HG03469 (cell line): Measurements from ENCODE around the gene NR2E3.

Experiments
- ATAC-seq: cut with Tn5 transposase; IDR thresholded peaks from one replicate; pipeline ENCODE4 v1.9.1; 2021; ENCODE audit warnings: mild to moderate bottlenecking, moderate library complexity, moderate number of reproducible peaks; ENCODE audit not compliant: unreplicated experiment

NR2E3 gene

DNA sequence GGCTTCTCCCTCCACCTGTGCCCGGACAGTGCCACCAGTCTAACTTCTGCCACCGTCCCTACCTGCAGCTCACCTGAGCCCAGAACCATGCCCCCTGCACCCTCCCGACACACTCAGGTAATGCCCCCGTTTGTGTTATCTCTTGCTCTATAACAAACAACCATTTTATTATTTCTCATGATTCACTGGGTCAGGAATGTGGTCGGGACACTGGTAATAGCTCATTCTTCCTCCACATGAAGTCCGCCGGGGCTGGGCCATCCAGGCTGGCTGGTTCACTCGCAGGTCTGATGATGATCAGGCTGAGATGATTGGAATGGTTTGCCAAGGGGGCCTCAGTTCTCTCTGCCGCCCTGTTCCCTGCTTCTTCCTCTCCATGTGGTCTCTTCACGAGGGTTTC, 20.3 kb upstream of the NR2E3 start:
- no peak for ATAC-seq

DNA sequence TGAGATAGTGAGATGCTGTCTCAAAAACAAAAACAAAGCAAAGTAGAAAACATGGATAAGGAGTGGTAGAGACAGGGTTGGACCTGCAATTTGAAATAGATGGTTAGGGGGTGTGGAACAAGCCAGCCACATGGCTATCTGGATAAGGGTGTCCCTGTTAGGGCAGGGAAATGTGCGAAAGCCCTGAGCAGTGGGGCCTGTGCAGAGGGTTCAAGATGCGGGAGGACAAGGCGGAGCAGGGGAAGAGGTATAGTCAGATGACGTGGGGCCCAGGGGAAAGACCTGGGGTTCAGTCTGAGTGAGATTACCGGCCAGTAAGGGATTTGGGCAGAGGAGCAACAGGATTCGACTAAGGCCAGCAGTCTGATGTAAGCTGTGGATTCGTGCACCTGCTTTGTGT, 18.4 kb upstream of the NR2E3 start:
- ATAC-seq: no peak

DNA sequence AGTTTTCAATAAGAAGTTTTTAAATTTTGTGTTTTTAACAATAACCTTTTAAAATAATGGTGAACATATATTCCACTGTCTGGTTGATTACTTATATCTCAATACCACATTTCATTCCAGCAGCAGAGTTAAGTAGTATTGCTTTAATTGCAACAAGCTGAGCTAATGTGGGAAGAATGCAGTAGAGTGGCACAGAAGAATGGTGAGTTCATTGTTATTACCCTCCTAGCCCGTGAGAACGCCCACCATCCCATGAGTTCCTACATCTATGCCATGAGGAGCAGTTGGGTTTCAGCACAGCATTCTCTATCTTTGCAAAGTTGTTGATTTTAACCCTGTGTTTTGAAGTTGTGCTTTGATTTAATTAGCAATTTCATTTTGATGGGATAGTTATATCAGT, 17.8 kb upstream of the NR2E3 start:
- ATAC-seq: no peak

DNA sequence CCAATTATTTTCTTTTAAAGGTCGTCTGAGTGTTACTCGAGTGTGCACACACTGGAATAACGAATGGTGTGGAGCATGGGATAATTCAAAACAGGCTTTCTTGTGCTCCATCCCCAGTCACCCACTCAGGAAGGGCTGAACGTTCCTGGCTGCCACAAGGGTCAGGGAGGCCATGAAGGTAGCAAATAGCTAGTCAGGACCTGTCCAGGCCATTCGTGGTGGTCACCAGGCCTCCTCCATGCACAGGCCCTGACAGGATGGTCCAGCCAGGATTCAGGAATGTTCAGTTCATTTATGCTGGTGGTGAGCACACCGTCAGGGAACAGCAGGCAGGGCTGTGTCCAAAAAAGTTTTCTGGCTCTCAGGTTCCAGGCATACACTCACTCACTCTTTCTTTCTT, 11.7 kb upstream of the NR2E3 start:
- no peak for ATAC-seq

DNA sequence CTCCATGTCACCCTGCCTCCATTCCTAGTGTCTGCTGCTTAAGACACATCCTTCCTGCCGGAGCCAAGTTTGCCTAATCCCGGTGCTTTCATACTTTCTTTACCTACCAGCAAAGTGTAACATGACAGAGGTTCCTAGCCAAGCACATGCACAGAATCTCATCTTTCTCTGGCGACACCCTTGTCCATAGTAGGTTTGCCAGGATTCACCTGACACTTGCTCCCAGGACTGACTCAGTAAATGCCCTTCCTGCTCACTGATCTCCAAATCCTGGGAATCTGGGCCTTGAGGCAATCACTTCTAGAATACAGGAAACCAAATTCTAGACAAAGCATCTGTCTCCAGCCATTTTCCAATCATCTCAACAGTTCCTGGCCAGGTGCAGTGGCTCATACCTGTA, 10.2 kb upstream of the NR2E3 start:
- no peak for ATAC-seq

DNA sequence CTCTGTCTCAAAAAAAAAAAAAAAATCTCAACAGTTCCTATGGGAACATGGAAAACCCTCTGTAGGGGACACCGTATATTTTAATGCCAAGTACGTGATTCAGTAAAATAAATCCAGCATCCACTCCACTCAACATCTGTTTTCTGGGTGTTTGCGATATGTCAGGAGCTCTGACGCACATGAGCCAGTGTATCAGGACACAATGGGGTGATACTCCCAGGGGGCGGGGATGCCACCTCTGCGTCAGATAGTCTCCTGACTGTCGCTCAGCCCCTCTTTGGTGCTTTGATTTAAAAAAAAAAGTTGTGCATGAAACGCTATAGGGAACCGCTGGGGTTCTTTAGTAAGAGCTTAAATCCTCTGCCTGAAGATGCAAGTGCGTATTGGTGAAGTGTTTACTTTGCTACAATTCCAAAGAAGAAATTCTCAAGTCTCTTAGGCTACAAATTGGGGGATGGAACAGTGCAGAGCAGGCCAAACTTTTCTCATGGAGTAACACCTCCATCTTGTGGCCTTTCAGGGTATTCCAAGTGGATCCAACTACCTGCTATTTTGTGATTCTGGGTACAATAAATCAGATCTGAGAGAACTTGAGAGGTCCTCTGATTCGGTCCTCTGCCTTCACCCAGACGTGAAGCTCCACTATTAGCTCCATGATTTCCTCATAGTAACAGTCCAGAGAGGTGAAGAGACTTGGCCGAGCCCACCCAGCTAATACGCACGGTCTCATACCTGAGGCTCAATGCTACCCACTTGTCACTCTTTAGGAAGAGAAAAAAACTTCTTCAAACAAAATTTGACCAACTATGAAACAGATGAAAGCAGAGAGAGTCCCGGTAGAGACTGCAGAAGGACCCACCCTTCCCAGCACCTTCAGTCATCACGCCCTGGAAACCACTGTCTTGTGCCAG, 9.3 kb upstream of the NR2E3 start:
- no peak for ATAC-seq

DNA sequence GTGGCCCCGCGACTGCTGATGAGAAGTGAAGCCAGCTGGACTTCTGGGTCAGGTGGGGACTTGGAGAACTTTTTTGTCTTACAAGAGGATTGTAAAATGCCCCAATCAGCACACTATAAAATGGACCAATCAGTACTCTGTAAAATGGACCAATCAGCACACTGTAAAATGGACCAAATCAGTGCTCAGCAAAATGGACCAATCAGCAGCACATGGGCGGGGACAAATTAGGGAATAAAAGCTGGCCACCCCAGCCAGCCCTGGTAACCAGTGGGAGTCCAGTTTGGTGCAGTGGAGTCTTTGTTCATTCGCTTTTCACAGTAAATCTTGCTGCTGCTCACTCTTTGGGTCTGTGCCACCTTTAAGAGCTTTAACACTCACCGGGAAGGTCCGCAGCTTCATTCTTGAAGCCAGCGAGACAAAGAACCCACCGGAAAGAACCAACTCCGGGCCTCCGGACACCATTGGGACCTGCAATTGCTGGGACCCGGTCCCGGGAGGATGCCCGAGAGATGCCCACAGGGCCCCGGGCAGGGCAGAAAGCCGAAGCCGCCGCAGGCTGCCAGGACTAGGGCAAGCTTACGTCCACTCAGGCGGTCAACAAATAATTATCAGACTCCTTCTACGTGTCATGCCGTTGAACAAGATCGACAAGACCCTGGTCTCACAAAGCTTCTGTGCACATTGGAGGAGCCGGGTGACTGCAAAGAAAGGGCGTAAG, 8.3 kb upstream of the NR2E3 start:
- ATAC-seq: no peak

DNA sequence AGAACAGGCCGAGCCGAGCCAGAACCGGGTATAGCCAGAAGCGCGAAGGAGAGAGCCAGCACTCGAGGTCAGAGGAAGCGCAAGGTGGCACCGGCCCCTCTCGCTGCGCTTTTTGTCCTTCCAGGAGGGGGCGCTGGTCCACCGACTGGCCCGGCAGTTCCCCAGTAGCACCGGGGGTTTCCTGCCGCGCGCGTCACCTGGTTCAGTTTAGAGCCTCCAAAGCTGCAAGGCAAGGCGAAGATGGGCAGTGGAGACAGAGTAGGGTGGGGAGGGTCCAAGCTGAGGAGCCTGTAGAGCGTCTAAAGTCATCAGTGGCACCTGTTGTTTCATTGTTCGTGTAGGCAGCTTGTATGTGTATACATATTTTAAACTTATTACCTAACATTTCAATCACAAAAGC, 7.6 kb upstream of the NR2E3 start:
- no peak for ATAC-seq

DNA sequence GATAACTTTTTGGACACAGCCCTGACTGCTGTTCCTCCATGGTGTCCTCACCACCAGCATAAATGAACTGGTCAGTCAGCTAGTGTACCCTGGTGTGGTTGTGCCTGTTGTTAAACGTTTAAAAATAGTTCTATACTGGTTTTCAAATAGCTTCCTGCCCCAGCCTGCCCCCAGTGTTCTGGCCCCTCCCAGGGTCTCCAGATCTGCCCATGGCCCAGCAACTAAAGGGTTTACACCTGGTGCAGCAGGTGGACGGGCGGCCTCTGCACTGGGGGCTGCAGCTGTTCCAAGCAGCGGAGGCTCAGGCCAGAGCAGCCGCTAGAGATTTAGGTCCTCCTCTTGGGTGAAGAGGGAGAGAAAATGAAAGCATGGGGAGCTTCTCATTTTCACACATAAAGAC, 6.1 kb upstream of the NR2E3 start:
- no peak for ATAC-seq

DNA sequence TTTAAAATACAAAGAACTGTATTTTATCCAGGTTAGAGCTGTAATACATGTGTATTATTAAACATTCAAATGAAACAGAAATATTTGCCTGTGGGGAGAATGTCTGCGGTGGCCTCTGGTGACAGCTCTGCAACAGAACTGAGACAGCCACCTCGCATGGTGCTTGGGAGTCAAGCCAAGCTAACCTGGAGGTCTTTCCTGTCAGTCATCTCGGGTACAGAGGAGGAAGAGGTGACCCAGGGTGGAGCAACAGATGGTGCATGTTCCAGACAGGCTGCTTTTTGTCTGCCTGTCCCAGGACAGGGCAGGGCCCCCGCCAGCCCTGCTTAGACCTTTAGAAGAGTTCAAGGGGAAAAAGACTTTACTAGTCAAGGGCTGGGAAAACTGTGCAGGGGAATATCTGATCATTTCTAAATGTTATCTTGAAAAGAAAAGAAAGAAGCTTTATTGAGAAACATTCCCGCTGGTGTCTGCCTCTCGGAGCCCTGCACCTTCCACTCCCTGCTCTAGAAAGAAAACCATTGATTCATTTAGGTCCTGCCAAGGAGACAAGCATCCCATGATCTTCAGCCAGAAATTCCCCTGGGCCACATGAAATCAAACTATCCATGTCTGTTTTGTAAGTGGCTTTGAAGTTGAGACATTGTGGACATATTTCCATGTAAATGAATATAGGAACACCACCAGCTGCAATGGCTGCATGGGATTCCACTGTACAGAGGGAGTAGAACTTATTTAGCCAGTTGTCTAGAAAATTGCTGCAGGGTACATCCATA, 5.5 kb upstream of the NR2E3 start:
- ATAC-seq: no peak

DNA sequence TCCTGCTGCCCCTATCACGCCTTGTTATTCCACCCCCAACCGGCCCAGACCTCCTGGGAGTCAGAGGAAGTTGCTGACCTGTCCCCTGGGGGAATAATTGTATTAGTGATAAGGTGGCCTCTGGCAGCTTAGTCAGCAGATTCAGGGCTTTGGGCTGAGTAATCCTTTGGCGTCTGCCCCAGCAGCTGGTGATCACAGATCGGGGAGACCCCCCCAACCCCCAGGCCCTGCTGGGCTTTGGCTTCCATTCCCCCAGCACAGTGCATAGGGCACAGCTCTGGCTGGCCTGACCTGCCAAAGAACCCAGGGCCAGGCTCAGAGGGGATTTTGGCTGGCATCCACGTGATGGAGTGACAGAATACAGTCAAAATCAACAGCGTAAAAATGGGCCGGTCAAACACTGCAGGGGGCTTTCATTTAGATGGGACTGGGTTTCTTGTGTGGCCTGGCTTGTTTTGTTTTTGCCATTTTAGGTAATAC, 3.9 kb upstream of the NR2E3 start:
- no peak for ATAC-seq

DNA sequence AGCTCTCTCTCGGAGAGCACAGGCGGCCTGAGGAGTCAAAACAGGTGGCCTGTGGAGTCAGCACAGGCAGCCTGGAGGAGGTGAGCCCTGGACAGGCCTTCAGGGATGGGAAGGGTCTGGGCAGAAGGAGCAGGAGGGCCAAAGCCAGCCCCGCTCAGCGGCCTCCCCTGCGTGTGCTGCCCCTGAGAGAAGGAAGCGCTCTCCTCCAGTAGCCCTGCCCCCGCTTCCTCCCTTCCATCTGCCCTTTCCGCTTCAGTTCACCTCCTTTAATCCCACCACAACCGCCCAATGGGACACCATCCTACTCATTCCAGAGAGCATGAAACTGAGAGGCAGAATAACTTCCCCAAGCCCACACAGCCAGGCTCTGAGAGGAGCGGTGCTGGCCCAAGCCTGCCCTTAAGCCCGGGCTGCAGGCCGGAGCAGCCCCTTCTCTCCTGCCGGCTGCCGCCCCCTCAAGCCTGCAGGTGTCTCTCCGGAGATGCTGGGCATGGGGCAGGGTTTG, 3.2 kb upstream of the NR2E3 start:
- ATAC-seq: no peak

DNA sequence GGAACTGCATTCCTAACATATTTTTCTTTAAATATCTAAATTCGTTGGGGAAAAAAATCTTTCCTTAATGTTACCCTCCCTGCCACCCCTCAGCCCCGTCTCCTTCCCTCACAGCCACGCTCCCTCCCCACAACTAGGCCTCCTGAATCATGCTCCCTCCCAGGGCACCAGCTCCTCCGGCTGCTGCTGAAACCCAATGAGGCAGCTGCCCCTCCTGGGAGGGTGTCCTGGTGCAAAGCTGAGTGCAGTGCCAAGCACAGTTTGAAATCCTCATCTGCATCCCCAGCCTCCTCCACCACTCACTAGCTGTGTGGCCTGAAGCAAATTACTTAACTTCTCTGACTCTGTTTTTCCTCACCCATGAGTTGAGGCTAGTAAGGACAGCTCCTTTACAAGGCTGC, 2.7 kb upstream of the NR2E3 start:
- no peak for ATAC-seq

DNA sequence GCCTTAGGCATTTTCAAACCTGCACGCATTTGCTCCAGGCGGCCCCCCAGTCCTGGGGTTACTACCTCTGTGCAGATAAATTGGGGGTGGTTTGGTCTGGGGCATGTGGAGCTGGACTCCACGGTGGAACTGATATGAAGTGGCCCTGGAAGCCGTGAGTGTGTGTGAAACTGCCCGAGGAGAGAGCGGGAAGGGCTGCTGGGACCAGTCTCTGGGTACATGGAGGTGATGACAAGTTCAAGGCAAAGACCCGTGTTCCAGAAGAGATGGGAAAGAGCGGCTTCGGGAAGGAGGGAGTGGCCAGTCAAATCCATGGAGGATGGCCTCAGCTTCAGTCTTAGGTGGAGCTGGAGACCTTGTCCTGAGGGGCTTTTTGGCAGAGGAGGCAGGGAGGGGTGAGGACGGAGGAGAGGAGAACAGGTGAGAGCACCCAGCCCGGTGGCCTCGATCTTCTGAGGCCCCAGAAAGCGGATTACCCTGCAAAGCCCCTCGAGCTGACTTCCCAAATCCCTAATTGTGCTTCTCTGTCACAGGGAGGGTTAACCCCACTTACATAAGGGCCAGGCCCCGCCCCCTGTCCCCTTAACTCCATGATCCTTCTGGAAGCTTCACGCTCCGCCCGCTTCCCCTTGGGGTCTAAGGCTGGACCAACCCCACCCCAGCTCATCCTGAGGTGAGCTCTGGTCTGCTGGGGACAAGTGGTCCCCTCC, 1.9 kb upstream of the NR2E3 start:
- ATAC-seq: no peak

DNA sequence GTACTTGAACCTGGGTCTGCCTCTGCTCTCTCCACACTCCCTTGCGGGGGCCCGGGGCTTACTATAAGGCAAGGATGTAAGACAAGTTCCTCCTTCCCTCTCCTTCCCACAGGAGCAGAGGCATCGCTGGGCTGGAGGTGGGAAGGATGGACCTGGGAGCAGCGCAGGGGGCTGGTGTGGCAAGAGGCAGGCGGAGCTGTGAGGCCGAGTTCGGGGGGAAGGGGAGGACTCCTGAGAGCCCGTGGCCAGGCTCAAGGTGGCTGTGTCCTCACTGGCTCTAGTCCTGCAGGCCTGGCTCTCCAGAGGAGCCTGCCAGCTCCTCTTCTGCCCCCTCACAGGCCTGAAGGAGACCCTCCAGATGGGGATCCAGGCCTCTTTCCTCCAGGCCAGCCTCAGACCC, 1.0 kb upstream of the NR2E3 start:
- ATAC-seq: no peak

DNA sequence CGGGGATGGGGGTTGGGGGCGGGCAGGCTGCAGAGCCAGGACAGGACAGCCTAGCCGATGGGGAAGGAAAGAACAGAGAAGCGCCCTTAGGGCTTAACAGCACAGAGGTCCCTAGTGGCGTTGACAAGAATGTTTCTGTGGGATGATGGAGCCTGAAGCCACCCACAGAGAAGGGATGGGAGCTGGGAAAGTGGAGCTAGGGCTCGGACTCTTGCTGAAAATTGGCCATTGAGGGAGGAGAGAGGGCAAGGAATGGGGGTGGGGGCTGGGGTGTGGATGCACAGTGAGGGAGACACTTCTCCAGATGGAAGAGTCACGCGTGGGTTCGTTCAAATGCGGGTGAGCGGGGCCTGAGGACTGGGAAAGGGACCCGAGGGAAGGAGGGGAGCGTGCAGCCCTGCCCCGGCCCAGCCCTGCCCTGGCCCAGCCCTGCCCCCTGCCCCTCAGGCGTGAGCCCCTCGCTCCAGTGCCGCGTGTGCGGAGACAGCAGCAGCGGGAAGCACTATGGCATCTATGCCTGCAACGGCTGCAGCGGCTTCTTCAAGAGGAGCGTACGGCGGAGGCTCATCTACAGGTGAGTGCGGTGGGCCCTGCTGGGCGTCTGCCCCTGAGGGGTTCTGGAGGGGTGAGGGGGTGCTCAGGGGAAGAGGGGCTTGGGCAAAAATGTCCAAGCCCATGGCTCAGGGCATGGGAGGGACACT, 832 bp downstream of the NR2E3 start:
- no peak for ATAC-seq

DNA sequence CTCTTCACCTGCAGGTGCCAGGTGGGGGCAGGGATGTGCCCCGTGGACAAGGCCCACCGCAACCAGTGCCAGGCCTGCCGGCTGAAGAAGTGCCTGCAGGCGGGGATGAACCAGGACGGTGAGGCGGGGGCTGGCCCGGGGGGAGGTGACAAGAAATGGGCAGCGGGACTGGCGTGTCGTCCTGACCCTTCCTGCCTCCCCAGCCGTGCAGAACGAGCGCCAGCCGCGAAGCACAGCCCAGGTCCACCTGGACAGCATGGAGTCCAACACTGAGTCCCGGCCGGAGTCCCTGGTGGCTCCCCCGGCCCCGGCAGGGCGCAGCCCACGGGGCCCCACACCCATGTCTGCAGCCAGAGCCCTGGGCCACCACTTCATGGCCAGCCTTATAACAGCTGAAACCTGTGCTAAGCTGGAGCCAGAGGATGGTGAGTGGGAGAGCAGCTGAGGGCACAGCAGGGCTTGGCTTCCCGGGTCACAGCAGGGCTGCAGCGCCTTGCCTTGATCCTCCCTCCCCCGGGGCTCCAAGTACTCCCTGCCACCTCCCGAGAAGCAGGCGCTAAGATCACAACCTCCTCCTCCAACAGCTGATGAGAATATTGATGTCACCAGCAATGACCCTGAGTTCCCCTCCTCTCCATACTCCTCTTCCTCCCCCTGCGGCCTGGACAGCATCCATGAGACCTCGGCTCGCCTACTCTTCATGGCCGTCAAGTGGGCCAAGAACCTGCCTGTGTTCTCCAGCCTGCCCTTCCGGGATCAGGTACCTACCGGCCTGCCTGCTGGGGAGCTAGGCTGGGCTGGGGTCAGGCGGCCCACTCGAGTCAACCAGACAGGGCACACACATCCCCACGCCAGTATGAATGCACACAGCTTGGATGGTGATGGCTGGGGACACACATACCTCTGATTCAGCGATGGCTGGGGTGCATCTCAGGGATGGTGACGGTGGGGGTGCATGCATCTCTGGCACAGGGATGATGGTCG, 1.7 kb downstream of the NR2E3 start:
- no peak for ATAC-seq

DNA sequence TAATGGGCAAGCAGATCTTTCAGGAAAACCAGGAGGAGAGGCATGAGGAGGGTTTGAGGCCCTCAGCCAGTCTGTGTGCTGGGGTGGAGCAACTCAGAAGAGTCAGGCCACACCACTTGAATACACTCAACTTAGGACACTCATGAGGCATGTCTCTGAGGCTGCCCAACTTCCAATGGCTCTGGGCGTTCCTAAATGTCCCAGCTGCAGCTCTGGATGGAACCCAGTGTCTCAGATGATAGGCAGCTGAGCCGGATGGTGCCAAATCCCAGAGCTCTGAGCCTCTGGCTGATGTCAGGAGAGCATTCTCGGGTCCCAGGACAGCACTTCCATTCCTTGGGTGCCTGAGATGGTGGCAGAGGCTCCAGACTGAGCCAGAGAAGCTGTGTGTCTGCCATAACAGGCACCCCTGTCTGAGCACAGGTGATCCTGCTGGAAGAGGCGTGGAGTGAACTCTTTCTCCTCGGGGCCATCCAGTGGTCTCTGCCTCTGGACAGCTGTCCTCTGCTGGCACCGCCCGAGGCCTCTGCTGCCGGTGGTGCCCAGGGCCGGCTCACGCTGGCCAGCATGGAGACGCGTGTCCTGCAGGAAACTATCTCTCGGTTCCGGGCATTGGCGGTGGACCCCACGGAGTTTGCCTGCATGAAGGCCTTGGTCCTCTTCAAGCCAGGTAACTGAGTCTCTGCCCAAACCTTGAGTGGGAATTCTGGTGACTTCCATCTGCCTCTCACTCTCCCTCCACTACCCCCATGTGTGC, 2.8 kb downstream of the NR2E3 start:
- no peak for ATAC-seq
